ENCODE results near the gene LHFPL3. TPM values are rescaled to one million over a fixed set of nuclear protein-coding genes. Genes with fewer than 3 reads are reported as not detected.

LHFPL3 gene
- total and polyA plus RNA-seq, 9 of the 15 experiments (the other 6 are each of a cell fraction or from before 2014, with no cell fraction given) = 0.21 to 0.52 TPM; not detected in 7

DNA sequence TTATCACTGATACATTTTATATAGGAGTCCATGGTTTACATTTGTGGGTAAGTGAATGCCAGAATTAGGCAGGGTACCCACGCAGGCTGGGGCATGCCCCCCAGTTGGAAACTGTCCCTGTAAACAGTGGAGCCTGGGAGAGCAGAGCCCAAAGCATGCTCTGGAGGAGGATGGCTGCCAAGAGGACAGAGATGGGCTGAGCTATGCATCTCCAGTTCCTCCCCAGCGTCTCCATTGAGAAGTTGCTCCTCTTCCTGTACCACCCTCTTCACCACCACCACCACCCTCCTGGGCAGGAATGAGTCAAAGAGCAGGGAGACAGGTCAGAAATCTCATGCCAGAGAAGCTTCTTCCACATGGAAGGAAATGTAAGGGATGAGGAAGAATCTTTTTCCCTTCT lies 617.9 kb downstream of the LHFPL3 start:
- H3K27me3 ChIP-seq (ENCODE audit: control insufficient read depth in 2 of 2, insufficient read depth in 2 of 2, low read length in 2 of 2) = no peaks in the 10 kb centered on the region
- H3K79me2 ChIP-seq (ENCODE audit: control insufficient read depth, insufficient read depth, low read length) = no peaks in the 10 kb centered on the region
- ChIA-PET CTCF (ENCODE audit: low intra/inter-chr PET ratio) (no interaction called here), POLR2A (interaction anchor here (1.2 kb wide), 2 partner anchors 10 to 97 kb away, joined by 3 to 5 read pairs; no protein-coding TSS in a partner anchor)
- no peak for ATAC-seq
- H3K4me1 ChIP-seq (replicated peaks in 1 of 2; ENCODE audit: control insufficient read depth in 2 of 2, insufficient read depth in 2 of 2, low read length in 2 of 2) = peaks cover 16 to 20% of the 10 kb centered on the region in 2 experiments
- no peaks in the 10 kb centered on the region for H4K20me1 ChIP-seq (replicated peaks; ENCODE audit: control insufficient read depth, insufficient read depth, low read length)
- no peaks in the 10 kb centered on the region for H3K9me3 ChIP-seq (replicated peaks; ENCODE audit: control insufficient read depth, insufficient read depth, low read depth, low read length)
- no peak for FAIRE-seq
- intact Hi-C loops (cut with micrococcal nuclease) = no loop called here
- no peaks in the 10 kb centered on the region for H3K36me3 ChIP-seq (ENCODE audit: control insufficient read depth, insufficient read depth, low read length)
- TF ChIP-seq FIP1L1 (IDR thresholded peaks at IDR 0.05; ENCODE audit: low read depth, low read length, poor library complexity, severe bottlenecking) (no peak), PHTF2 (CRISPR knock-in tag; IDR thresholded peaks at IDR 0.05) (no peak), SAFB2 (IDR thresholded peaks at IDR 0.05; ENCODE audit: borderline replicate concordance, low read depth, low read length, severe bottlenecking) (no peak), E2F1 (CRISPR knock-in tag; IDR thresholded peaks at IDR 0.05) (no peak), SREBF2 (CRISPR knock-in tag; IDR thresholded peaks at IDR 0.05) (no peak), DMBX1 (CRISPR knock-in tag; IDR thresholded peaks at IDR 0.05; ENCODE audit: borderline replicate concordance) (no peak), SMAD4 (CRISPR knock-in tag; conservative IDR thresholded peaks at IDR 0.05) (no peak)
- H3K4me3 ChIP-seq = no peak overlapping the region
- no TSS peak for BruUV-seq (replicated peaks)
- no peak overlapping the region for H3K27ac ChIP-seq (ENCODE audit: extremely low read depth, low read depth, low read length)
- no peak for DNase-seq (ENCODE audit: extremely low read depth in 1 of 4, low spot score in 3 of 4)
- H3K9me1 ChIP-seq (ENCODE audit: control insufficient read depth, insufficient read depth, low read length) = no peaks in the 10 kb centered on the region
- no peak overlapping the region for H2AFZ ChIP-seq (ENCODE audit: low read depth, low read length)
- peak overlapping the region in 1 of 2 experiments; percentile 18; a peak in 1 of 4 replicates for H3K9ac ChIP-seq (ENCODE audit: insufficient read depth in 1 of 2, low read depth in 2 of 2, low read length in 2 of 2)
- in situ Hi-C loops (cut with MboI) = no loop called here
- no peak overlapping the region for H3K4me2 ChIP-seq (ENCODE audit: insufficient read depth, low read length)
- WGBS (ENCODE audit: insufficient coverage, low coverage, missing lambda C conversion rate) = 18% methylated on average over 2 of the region's 2 CpGs

Data from K562 (cell line).